IMR-90 (cell line): ENCODE results near the gene CCDC12. TPM values are rescaled to one million over a fixed set of nuclear protein-coding genes. Genes with fewer than 3 reads are reported as not detected.
A peak's percentile ranks its signal among the peaks of the same experiment; 100 is the strongest.

Experiments used
- ATAC-seq: fragments of 200-7000 bp; cut with Tn5 transposase; 2 replicates; pipeline ENCODE4 v1.9.1; 2020; ENCODE audit warnings: low read depth, mild to moderate bottlenecking, moderate library complexity
- BruUV-seq: library from RNA; stranded (reverse); fragments of 400-500 nt; replicated peaks from 2 replicates; lab custom pipeline; 2021; lab: Mats Ljungman, UMichigan
- CTCF ChIA-PET: fragments of 300-600 bp; formaldehyde crosslinking; extraction: SDS; loops from one replicate; lab custom pipeline; 2021; ENCODE audit warnings: antibody characterized with exemption; lab: Yijun Ruan, JAX
- POLR2A ChIA-PET: fragments of 300-600 bp; sonication (Branson Sonifier 250); formaldehyde crosslinking; loops from one replicate; lab custom pipeline; 2022; ENCODE audit warnings: antibody characterized with exemption; ENCODE audit not compliant: unreplicated experiment; lab: Charles Lee
- DNase-seq: peaks from one replicate; pipeline ENCODE4 v3.0.0; 2013
- H2AFZ ChIP-seq: replicated peaks from 2 replicates; pipeline ENCODE3; 2013; ENCODE audit warnings: low read length, mild to moderate bottlenecking; ENCODE audit not compliant: poor library complexity
- H2AK5ac ChIP-seq: 2 replicates; pipeline ENCODE4 v1.6.1; 2013; ENCODE audit warnings: low read depth, low read length, inconsistent platforms
- H2AK9ac ChIP-seq: replicated peaks from 2 replicates; pipeline ENCODE3; 2013; ENCODE audit warnings: mild to moderate bottlenecking, low read depth, low read length, moderate library complexity; ENCODE audit not compliant: poor library complexity
- H2BK120ac ChIP-seq: 2 replicates; pipeline ENCODE4 v1.6.1; 2013; ENCODE audit warnings: low read depth, low read length, inconsistent platforms
- H2BK15ac ChIP-seq: 3 replicates; pipeline ENCODE4 v1.6.1; 2013; ENCODE audit warnings: low read depth, low read length, inconsistent platforms
- H2BK20ac ChIP-seq: 2 replicates; pipeline ENCODE4 v1.6.1; 2013; ENCODE audit warnings: low read depth, mild to moderate bottlenecking, inconsistent platforms, low read length, moderate library complexity
- H2BK5ac ChIP-seq: 2 replicates; pipeline ENCODE4 v1.6.1; 2013; ENCODE audit warnings: mild to moderate bottlenecking, low read depth, low read length, inconsistent platforms; ENCODE audit not compliant: poor library complexity, severe bottlenecking
- H3K14ac ChIP-seq: replicated peaks from 2 replicates; pipeline ENCODE4 v1.6.1; 2013; ENCODE audit warnings: low read depth, low read length, inconsistent platforms
- H3K18ac ChIP-seq: 2 replicates; pipeline ENCODE4 v1.6.1; 2013; ENCODE audit warnings: low read depth, low read length, control low read depth
- H3K23ac ChIP-seq: 2 replicates; pipeline ENCODE4 v1.6.1; 2013; ENCODE audit warnings: low read depth, low read length, inconsistent platforms
- H3K27ac ChIP-seq: 2 replicates; pipeline ENCODE4 v1.5.1; 2013; ENCODE audit warnings: mild to moderate bottlenecking, control low read depth, low read length; ENCODE audit not compliant: insufficient read depth
- H3K27me3 ChIP-seq: 2 replicates; pipeline ENCODE4 v1.6.1; 2013; ENCODE audit warnings: low read length; ENCODE audit not compliant: control insufficient read depth, insufficient read depth
- H3K36me3 ChIP-seq: 2 replicates; pipeline ENCODE4 v1.6.1; 2013; ENCODE audit warnings: low read length, mixed read lengths; ENCODE audit not compliant: control insufficient read depth, insufficient read depth
- H3K4ac ChIP-seq: 2 replicates; pipeline ENCODE4 v1.6.1; 2013; ENCODE audit warnings: low read depth, low read length, inconsistent platforms
- H3K4me1 ChIP-seq: 2 replicates; pipeline ENCODE4 v1.6.1; 2013; ENCODE audit warnings: low read length, mixed read lengths; ENCODE audit not compliant: control insufficient read depth, insufficient read depth
- H3K4me2 ChIP-seq: 2 replicates; pipeline ENCODE4 v1.6.1; 2013; ENCODE audit warnings: low read depth, mild to moderate bottlenecking, control low read depth, low read length, moderate library complexity
- H3K4me3 ChIP-seq: 2 replicates; pipeline ENCODE4 v1.5.1; 2013; ENCODE audit warnings: low read depth, mild to moderate bottlenecking, control low read depth, low read length, moderate library complexity; ENCODE audit not compliant: insufficient read depth
- H3K56ac ChIP-seq: 2 replicates; pipeline ENCODE4 v1.6.1; 2013; ENCODE audit warnings: low read length, inconsistent platforms; ENCODE audit not compliant: insufficient read depth; ENCODE audit errors: extremely low read depth
- H3K79me1 ChIP-seq, 2 experiments: 2 replicates each; pipeline ENCODE4 v1.6.1; 2013; ENCODE audit warnings: low read length in 2 of 2, inconsistent platforms in 1 of 2, low read depth in 1 of 2
- H3K9ac ChIP-seq: 2 replicates; pipeline ENCODE4 v1.6.1; 2013; ENCODE audit warnings: low read depth, low read length, control low read depth
- H3K9me1 ChIP-seq: 2 replicates; pipeline ENCODE4 v1.6.1; 2013; ENCODE audit warnings: low read length, inconsistent platforms; ENCODE audit not compliant: insufficient read depth
- H3K9me3 ChIP-seq: 2 replicates; pipeline ENCODE4 v1.6.1; 2013; ENCODE audit warnings: low read length; ENCODE audit not compliant: control insufficient read depth, insufficient read depth
- H4K20me1 ChIP-seq: 2 replicates; pipeline ENCODE4 v1.6.1; 2013; ENCODE audit warnings: low read length, inconsistent platforms; ENCODE audit not compliant: insufficient read depth
- H4K5ac ChIP-seq: 2 replicates; pipeline ENCODE4 v1.6.1; 2013; ENCODE audit warnings: mild to moderate bottlenecking, low read depth, low read length, control low read depth
- H4K8ac ChIP-seq, 2 experiments: 2 replicates each; pipeline ENCODE4 v1.6.1; 2013; ENCODE audit warnings: low read depth in 2 of 2, low read length in 2 of 2, control low read depth in 1 of 2, inconsistent platforms in 1 of 2
- H4K91ac ChIP-seq: 2 replicates; pipeline ENCODE4 v1.6.1; 2013; ENCODE audit warnings: low read depth, low read length, inconsistent platforms; ENCODE audit not compliant: insufficient read depth
- BHLHE40 ChIP-seq: fragments of 150-350 bp; IDR thresholded peaks from 2 replicates; pipeline ENCODE4 v1.6.1; 2016; ENCODE audit warnings: mild to moderate bottlenecking, low read depth, low read length
- FOS ChIP-seq: fragments of 150-350 bp; IDR thresholded peaks from 2 replicates; pipeline ENCODE4 v1.6.1; 2016; ENCODE audit warnings: low read depth, low read length
- MAFK ChIP-seq: IDR thresholded peaks from 2 replicates; pipeline ENCODE4 v1.6.1; 2012; ENCODE audit warnings: low read depth, low read length, improper control_type of control experiment
- NFE2L2 ChIP-seq: fragments of 150-350 bp; IDR thresholded peaks from 2 replicates; pipeline ENCODE4 v1.6.1; 2016; ENCODE audit warnings: low read depth, mild to moderate bottlenecking, low read length
- POLR2A ChIP-seq: IDR thresholded peaks from 2 replicates; pipeline ENCODE4 v1.6.1; 2012; ENCODE audit warnings: mild to moderate bottlenecking, low read depth, low read length
- RAD21 ChIP-seq: IDR thresholded peaks from 2 replicates; pipeline ENCODE4 v1.6.1; 2012; ENCODE audit warnings: low read length, improper control_type of control experiment
- SMC3 ChIP-seq: fragments of 150-350 bp; IDR thresholded peaks from 2 replicates; pipeline ENCODE4 v1.6.1; 2016; ENCODE audit warnings: low read depth, mild to moderate bottlenecking, antibody characterized with exemption, low read length, moderate library complexity
- WGBS, 2 experiments: methylation state at CpG; one replicate each; pipeline versions ENCODE4 v1.1.5 to v1.1.7; 2013; ENCODE audit warnings: missing lambda C conversion rate in 2 of 2; ENCODE audit not compliant: insufficient read length in 1 of 2; ENCODE audit errors: extremely low coverage in 2 of 2; 5-methylcytosine and 5-hydroxymethylcytosine counted together
- dilution Hi-C: fragments of 300-500 bp; cut with HindIII; formaldehyde crosslinking; loops from one replicate; pipeline ENCODE4 v1.14.3; 2018; ENCODE audit warnings: low sequenced_read_pairs; ENCODE audit not compliant: unreplicated experiment
- in situ Hi-C: fragments of 300-500 bp; cut with MboI; formaldehyde crosslinking; loops from 3 replicates; pipeline ENCODE4 v1.14.3; 2019; ENCODE audit warnings: low sequenced_read_pairs, inconsistent platforms, mixed read lengths
- intact Hi-C: fragments of 100-400 bp; cut with micrococcal nuclease; formaldehyde crosslinking; loops from 2 replicates; pipeline ENCODE4 v1.10.0; 2022
- polyA plus RNA-seq, 3 experiments: library from polyadenylated mRNA; depleted of rRNA; stranded (reverse); fragments of >200 nt; gene quantifications; 2 replicates each; pipeline ENCODE4 v1.2.3, GENCODE V29; 2012; ENCODE audit warnings: low replicate concordance in 1 of 3
- total RNA-seq: library from RNA; depleted of rRNA; stranded (reverse); fragments of >200 nt; gene quantifications from 2 replicates; pipeline ENCODE4 v1.2.3, GENCODE V29; 2012
- TF ChIP-seq, protein P1 (sequence below): conservative IDR thresholded peaks from 2 replicates; pipeline ENCODE4 v1.5.1; 2012; ENCODE audit warnings: mild to moderate bottlenecking, low read depth, low read length, improper control_type of control experiment

CCDC12 gene
- total and polyA plus RNA-seq, 2 of the 4 experiments (the other 2 are of a cell fraction): 15.2 to 35.1 TPM

DNA sequence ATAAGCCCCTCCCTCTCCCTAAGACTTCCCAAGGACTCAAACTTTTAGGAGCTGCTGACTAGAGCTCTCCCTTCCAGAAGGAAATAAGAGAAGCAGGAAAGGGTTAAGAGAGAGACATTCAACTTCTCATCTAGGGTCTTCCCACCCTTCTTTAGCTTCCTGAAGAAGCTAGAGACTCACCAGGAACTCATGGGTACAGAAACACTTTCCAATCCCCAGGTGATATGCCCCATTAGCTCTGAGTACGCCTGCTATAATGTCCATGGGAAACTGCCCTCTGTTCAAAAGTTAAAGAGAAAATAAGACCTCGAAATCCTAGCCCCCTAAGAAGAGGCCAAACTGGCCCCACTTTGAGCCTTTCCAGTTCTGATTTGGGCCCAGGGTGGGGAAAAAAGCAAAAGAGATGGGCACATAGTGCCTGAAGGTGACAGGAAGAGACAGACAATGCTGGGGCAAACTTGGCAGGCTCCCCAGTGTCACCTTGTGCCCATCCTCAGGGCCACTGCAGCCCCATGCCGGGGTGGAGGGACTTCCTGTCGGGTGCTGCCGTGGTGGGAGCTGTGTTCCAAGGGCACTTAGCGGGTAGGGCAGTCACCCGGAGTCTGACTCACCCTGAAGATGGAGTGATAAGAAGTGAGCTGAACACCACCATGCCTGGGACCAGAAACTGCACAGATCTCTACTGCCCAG, 29.5 kb downstream of the CCDC12 start:
- intact Hi-C loops: no loop called here
- in situ Hi-C loops: no loop called here
- no peak overlapping the region for H4K8ac ChIP-seq
- H3K27me3 ChIP-seq: no peaks in the 10 kb centered on the region
- H2AFZ ChIP-seq: no peak overlapping the region
- peaks cover 63 to 94% of the 10 kb centered on the region in 2 experiments for H3K79me1 ChIP-seq
- peaks cover 13% of the 10 kb centered on the region for H3K4me1 ChIP-seq
- no peak overlapping the region for H3K18ac ChIP-seq
- no peak overlapping the region for H2BK5ac ChIP-seq
- no peaks in the 10 kb centered on the region for H3K9me3 ChIP-seq
- TF ChIP-seq SMC3 (no peak), NFE2L2 (no peak), MAFK (no peak), BHLHE40 (no peak), POLR2A (no peak), RAD21 (no peak), FOS (no peak)
- TF ChIP-seq, protein P1, sequence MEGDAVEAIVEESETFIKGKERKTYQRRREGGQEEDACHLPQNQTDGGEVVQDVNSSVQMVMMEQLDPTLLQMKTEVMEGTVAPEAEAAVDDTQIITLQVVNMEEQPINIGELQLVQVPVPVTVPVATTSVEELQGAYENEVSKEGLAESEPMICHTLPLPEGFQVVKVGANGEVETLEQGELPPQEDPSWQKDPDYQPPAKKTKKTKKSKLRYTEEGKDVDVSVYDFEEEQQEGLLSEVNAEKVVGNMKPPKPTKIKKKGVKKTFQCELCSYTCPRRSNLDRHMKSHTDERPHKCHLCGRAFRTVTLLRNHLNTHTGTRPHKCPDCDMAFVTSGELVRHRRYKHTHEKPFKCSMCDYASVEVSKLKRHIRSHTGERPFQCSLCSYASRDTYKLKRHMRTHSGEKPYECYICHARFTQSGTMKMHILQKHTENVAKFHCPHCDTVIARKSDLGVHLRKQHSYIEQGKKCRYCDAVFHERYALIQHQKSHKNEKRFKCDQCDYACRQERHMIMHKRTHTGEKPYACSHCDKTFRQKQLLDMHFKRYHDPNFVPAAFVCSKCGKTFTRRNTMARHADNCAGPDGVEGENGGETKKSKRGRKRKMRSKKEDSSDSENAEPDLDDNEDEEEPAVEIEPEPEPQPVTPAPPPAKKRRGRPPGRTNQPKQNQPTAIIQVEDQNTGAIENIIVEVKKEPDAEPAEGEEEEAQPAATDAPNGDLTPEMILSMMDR: no peak
- H2AK9ac ChIP-seq: no peak overlapping the region
- ATAC-seq (no peak), DNase-seq (peak; percentile 31)
- no TSS peak for BruUV-seq
- H3K14ac ChIP-seq: no peak overlapping the region
- POLR2A ChIA-PET: no interaction called here
- CTCF ChIA-PET: interaction anchor here (1.5 kb wide), 1 partner anchor 11 kb away, joined by 4 read pairs; no protein-coding TSS in a partner anchor
- no peak overlapping the region for H2AK5ac ChIP-seq
- H2BK15ac ChIP-seq: no peak overlapping the region
- no peak overlapping the region for H4K5ac ChIP-seq
- H4K20me1 ChIP-seq: peaks cover 93% of the 10 kb centered on the region
- no peak overlapping the region for H3K9ac ChIP-seq
- H3K9me1 ChIP-seq: peaks cover 44% of the 10 kb centered on the region
- 77% methylated on average over 5 of the region's 7 CpGs; no CpG with 5 or more reads in 1 of the 2 experiments for WGBS, 2 experiments
- dilution Hi-C loops: no loop called here
- no peak overlapping the region for H3K56ac ChIP-seq
- no peak overlapping the region for H2BK120ac ChIP-seq
- H3K36me3 ChIP-seq: peaks cover 14% of the 10 kb centered on the region; the same call in 1 of the 2 replicates
- H3K4me2 ChIP-seq: no peak overlapping the region
- no peak overlapping the region for H3K4ac ChIP-seq
- no peak overlapping the region for H3K23ac ChIP-seq
- H2BK20ac ChIP-seq: no peak overlapping the region
- H4K91ac ChIP-seq: no peak overlapping the region
- no peak overlapping the region for H3K4me3 ChIP-seq
- H3K27ac ChIP-seq: no peak overlapping the region
